Fibroblast of skin of back (primary cell): Measurements from ENCODE around the gene C9orf57. TPM values are rescaled to one million over a fixed set of nuclear protein-coding genes. Genes with fewer than 3 reads are reported as not detected.
"Not testable (repeated sequence)": the region's sequence is repeated elsewhere in the genome, so short reads cannot be mapped to it uniquely, and the experiment has no call there.

ENCODE experiments used
- DNase-seq: peaks from one replicate; pipeline ENCODE4 v3.0.0-alpha.2; 2013
- polyA plus RNA-seq, 2 experiments: library from polyadenylated mRNA; unstranded; fragments of 120-200 nt; gene quantifications; one replicate each; pipeline ENCODE4 v1.2.1, GENCODE V29; 2013; ENCODE audit not compliant: insufficient read length in 2 of 2

Gene C9orf57
- polyA plus RNA-seq (2013, experiment 1 of 2; ENCODE audit: insufficient read length) = not detected
- not detected for polyA plus RNA-seq (2013, experiment 2 of 2; ENCODE audit: insufficient read length)

- no peak for DNase-seq
These were observed at the start of gene C9orf57 for GRCh38 chr9:72060513-72060912. Gene C9orf57 (minus strand): TSS chr9:72060613. CDS start chr9:72059331, 1,282 bp downstream.

- no peak for DNase-seq
These were observed 42.1 kb upstream of the C9orf57 start for GRCh38 chr9:72102520-72102919.

- not testable (repeated sequence) for DNase-seq
These were observed 35.1 kb upstream of the C9orf57 start for GRCh38 chr9:72095520-72095919.

- DNase-seq = no peak
These were observed 32.4 kb upstream of the C9orf57 start for GRCh38 chr9:72092820-72093219.

- DNase-seq = no peak
These were observed 29.2 kb upstream of the C9orf57 start for GRCh38 chr9:72089451-72090130.

- DNase-seq = no peak
These were observed 22.1 kb upstream of the C9orf57 start for GRCh38 chr9:72082536-72082935.

- DNase-seq = not testable (repeated sequence)
These were observed 14.3 kb upstream of the C9orf57 start for GRCh38 chr9:72074666-72075065.

GRCh38 chr9:72065076-72065475 is 4.7 kb upstream of the C9orf57 start:
- no peak for DNase-seq

- no peak for DNase-seq
These were observed 8.3 kb downstream of the C9orf57 start for GRCh38 chr9:72052122-72052521.

GRCh38 chr9:72048850-72049249 is 11.6 kb downstream of the C9orf57 start:
- no peak for DNase-seq

GRCh38 chr9:72046630-72047456 is 13.6 kb downstream of the C9orf57 start:
- DNase-seq = no peak

GRCh38 chr9:72044095-72044494 is 16.3 kb downstream of the C9orf57 start:
- no peak for DNase-seq

GRCh38 chr9:72043576-72043975 is 16.8 kb downstream of the C9orf57 start:
- no peak for DNase-seq

- no peak for DNase-seq
These were observed 17.5 kb downstream of the C9orf57 start for GRCh38 chr9:72042928-72043327.

- peak; percentile 64 for DNase-seq
These were observed 18.6 kb downstream of the C9orf57 start for GRCh38 chr9:72041775-72042194.

GRCh38 chr9:72041369-72041768 is 19.0 kb downstream of the C9orf57 start:
- DNase-seq = no peak

GRCh38 chr9:72039532-72039931 is 20.9 kb downstream of the C9orf57 start:
- no peak for DNase-seq

- DNase-seq = peak; percentile 73
These were observed 21.5 kb downstream of the C9orf57 start for GRCh38 chr9:72038890-72039410.

GRCh38 chr9:72038408-72038807 is 22.0 kb downstream of the C9orf57 start:
- no peak for DNase-seq

- no peak for DNase-seq
These were observed 22.8 kb downstream of the C9orf57 start for GRCh38 chr9:72037571-72037970.

GRCh38 chr9:72030767-72031166 is 29.6 kb downstream of the C9orf57 start:
- no peak for DNase-seq

- DNase-seq = no peak
These were observed 30.4 kb downstream of the C9orf57 start for GRCh38 chr9:72029986-72030385.

GRCh38 chr9:72025906-72026305 is 34.5 kb downstream of the C9orf57 start:
- peak; percentile 92 for DNase-seq
